B cell (primary cell): Measurements from ENCODE around the gene PLS3. TPM values are rescaled to one million over a fixed set of nuclear protein-coding genes. Genes with fewer than 3 reads are reported as not detected.

Experiments used
- ATAC-seq: fragments of 200-7000 bp; cut with Tn5 transposase; one replicate; pipeline ENCODE4 v1.10.0; 2021; ENCODE audit warnings: low read depth, mild to moderate bottlenecking, moderate number of reproducible peaks, moderate library complexity
- CTCF ChIA-PET: fragments of 350-600 bp; sonication (Branson Sonifier 250); formaldehyde crosslinking; loops from one replicate; lab custom pipeline; 2021; ENCODE audit warnings: antibody characterized with exemption, inconsistent platforms; lab: Charles Lee
- POLR2A ChIA-PET: fragments of 350-600 bp; sonication (Branson Sonifier 250); formaldehyde crosslinking; loops from one replicate; lab custom pipeline; 2021; ENCODE audit warnings: antibody characterized with exemption; lab: Charles Lee
- DNase-seq: peaks from one replicate; pipeline ENCODE4 v3.0.0; 2013
- H2AFZ ChIP-seq: 2 replicates; pipeline ENCODE4 v1.6.1; 2012; ENCODE audit warnings: mild to moderate bottlenecking, low read depth, low read length; ENCODE audit not compliant: insufficient read depth, poor library complexity, severe bottlenecking
- H3K27ac ChIP-seq, 2 donors: 1 replicate in 1 of 2; 2 replicates in 1 of 2; pipeline ENCODE4 v1.5.1; 2012 to 2013; ENCODE audit warnings: low read length in 2 of 2, mild to moderate bottlenecking in 2 of 2, moderate library complexity in 1 of 2
- H3K27me3 ChIP-seq, 4 experiments: fragments of 200-600 bp in 1 of 4; sonication (generic) in 1 of 4; replicated peaks in 1 of 4; 1 replicate in 2 of 4; 2 replicates in 2 of 4; pipeline versions ENCODE4 v1.6.1 to v1.7.0; 2013 to 2016; ENCODE audit warnings: low read length in 3 of 4, mild to moderate bottlenecking in 2 of 4, mixed read lengths in 1 of 4, moderate library complexity in 1 of 4; ENCODE audit not compliant: insufficient read depth in 4 of 4, control insufficient read depth in 3 of 4; ENCODE audit errors: control extremely low read depth in 1 of 4
- H3K36me3 ChIP-seq, 2 experiments: replicated peaks in 1 of 2; 1 replicate in 1 of 2; 2 replicates in 1 of 2; pipeline versions ENCODE4 v1.6.1 to v1.7.1; 2013; ENCODE audit warnings: low read length in 1 of 2; ENCODE audit not compliant: insufficient read depth in 2 of 2, control insufficient read depth in 1 of 2; ENCODE audit errors: control extremely low read depth in 1 of 2, extremely low read depth in 1 of 2
- H3K4me1 ChIP-seq, 2 donors: fragments of 200-600 bp in 1 of 2; sonication (generic) in 1 of 2; 1 replicate in 1 of 2; 2 replicates in 1 of 2; pipeline versions ENCODE4 v1.5.1 to v1.6.1; 2013 to 2017; ENCODE audit warnings: low read length in 2 of 2; ENCODE audit not compliant: control insufficient read depth in 2 of 2, insufficient read depth in 2 of 2
- H3K4me2 ChIP-seq: replicated peaks from 2 replicates; pipeline ENCODE3; 2012; ENCODE audit warnings: mild to moderate bottlenecking, low read depth, low read length; ENCODE audit not compliant: poor library complexity, severe bottlenecking
- H3K4me3 ChIP-seq, 5 experiments: fragments of 200-600 bp in 1 of 5; sonication (generic) in 1 of 5; 1 replicate in 3 of 5; 2 replicates in 2 of 5; pipeline versions ENCODE4 v1.5.1 to v1.7.0; 2011 to 2016; ENCODE audit warnings: low read length in 4 of 5, mild to moderate bottlenecking in 4 of 5, low read depth in 2 of 5, control low read depth in 1 of 5, moderate library complexity in 1 of 5; ENCODE audit not compliant: insufficient read depth in 1 of 5; ENCODE audit errors: control extremely low read depth in 1 of 5, extremely low read depth in 1 of 5
- H3K79me2 ChIP-seq: fragments of 200-600 bp; sonication (generic); one replicate; pipeline ENCODE4 v1.6.0; 2016; ENCODE audit warnings: low read length; ENCODE audit not compliant: control insufficient read depth, insufficient read depth
- H3K9ac ChIP-seq: fragments of 200-600 bp; sonication (generic); 2 replicates; pipeline ENCODE4 v1.6.1; 2017; ENCODE audit warnings: mild to moderate bottlenecking, low read length, moderate library complexity
- H3K9me3 ChIP-seq, 3 donors: one replicate each; pipeline versions ENCODE4 v1.6.1 to v1.7.1; 2013; ENCODE audit warnings: low read length in 2 of 3; ENCODE audit not compliant: control insufficient read depth in 2 of 3, insufficient read depth in 1 of 3; ENCODE audit errors: control extremely low read depth in 1 of 3
- H4K20me1 ChIP-seq: 2 replicates; pipeline ENCODE4 v1.6.0; 2012; ENCODE audit warnings: mild to moderate bottlenecking, low read length; ENCODE audit not compliant: insufficient read depth, control insufficient read depth, poor library complexity, severe bottlenecking
- H3K27ac Mint-ChIP-seq: one replicate; pipeline ENCODE4 v1.8.0; 2021; ENCODE audit warnings: mixed read lengths
- H3K27me3 Mint-ChIP-seq: one replicate; pipeline ENCODE4 v1.8.0; 2021; ENCODE audit warnings: mixed read lengths
- H3K4me1 Mint-ChIP-seq: one replicate; pipeline ENCODE4 v1.8.0; 2021; ENCODE audit warnings: mixed read lengths
- H3K4me3 Mint-ChIP-seq: one replicate; pipeline ENCODE4 v1.8.0; 2021; ENCODE audit warnings: mixed read lengths
- H3K9me3 Mint-ChIP-seq: one replicate; pipeline ENCODE4 v1.8.0; 2022; ENCODE audit warnings: mixed read lengths; ENCODE audit not compliant: insufficient read depth
- CTCF ChIP-seq: fragments of 200-600 bp; IDR thresholded peaks from one replicate; pipeline ENCODE4 v1.8.0; 2022; ENCODE audit warnings: antibody characterized with exemption, mild to moderate bottlenecking
- EZH2 ChIP-seq: IDR thresholded peaks from 2 replicates; pipeline ENCODE4 v1.6.1; 2012; ENCODE audit warnings: borderline replicate concordance, low read depth, mild to moderate bottlenecking, moderate library complexity, low read length; ENCODE audit not compliant: insufficient read depth, poor library complexity, severe bottlenecking
- WGBS: methylation state at CpG from one replicate; pipeline ENCODE4 v1.1.5; 2013; ENCODE audit warnings: missing lambda C conversion rate; ENCODE audit not compliant: insufficient coverage; 5-methylcytosine and 5-hydroxymethylcytosine counted together
- intact Hi-C: fragments of 100-400 bp; cut with micrococcal nuclease; formaldehyde crosslinking; loops from one replicate; pipeline ENCODE4 v1.10.0; 2022
- polyA plus RNA-seq: library from polyadenylated mRNA; depleted of rRNA; stranded (reverse); fragments of >200 nt; gene quantifications from 2 replicates; pipeline ENCODE4 v1.2.3, GENCODE V29; 2012
- total RNA-seq, 2 donors: library from RNA; stranded (reverse); fragments of 120-200 nt in 1 of 2; gene quantifications; 1 replicate in 1 of 2; 2 replicates in 1 of 2; pipeline versions ENCODE4 v1.2.3 to v1.2.4, GENCODE V29; 2013 to 2022

Gene PLS3
- total and polyA plus RNA-seq, 2 donors (not counting 1 experiment from before 2014, with no cell fraction given) = not detected

DNA sequence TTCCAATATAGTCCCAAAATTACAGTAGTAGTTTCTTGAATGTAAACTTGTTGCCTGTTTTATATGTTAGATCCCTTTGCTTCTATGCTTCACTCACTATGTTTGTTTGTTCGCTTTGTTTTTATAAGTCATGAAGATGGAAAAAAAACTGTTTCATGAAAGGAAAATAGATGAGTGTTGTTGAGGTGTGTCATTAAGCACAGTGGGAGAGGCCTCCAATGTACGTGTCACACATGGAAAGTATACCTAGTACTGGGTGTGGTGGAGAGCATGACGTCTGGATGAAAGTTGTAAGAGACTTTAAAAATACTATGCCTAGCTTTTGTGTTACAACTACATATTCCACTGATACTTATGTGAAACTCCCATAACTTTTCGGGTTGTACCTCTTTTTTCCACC lies 28.4 kb downstream of the PLS3 start:
- Histone ChIP-seq H3K9me3 (no peaks in the 10 kb centered on the region), H2AFZ (no peak overlapping the region), H3K27me3 (no peaks in the 10 kb centered on the region), H3K36me3 (no peaks in the 10 kb centered on the region), H3K4me2 (no peak overlapping the region), H3K4me1 (no peaks in the 10 kb centered on the region), H3K79me2 (no peaks in the 10 kb centered on the region), H3K4me3 (no peak overlapping the region), H3K27ac (no peak overlapping the region), H3K9ac (no peak overlapping the region), H4K20me1 (no peaks in the 10 kb centered on the region)
- Mint-ChIP-seq H3K4me1 (no peaks in the 10 kb centered on the region), H3K27me3 (no peaks in the 10 kb centered on the region), H3K27ac (no peak overlapping the region), H3K9me3 (no peaks in the 10 kb centered on the region), H3K4me3 (no peak overlapping the region)
- TF ChIP-seq CTCF (no peak), EZH2 (no peak)
- ATAC-seq = no peak
- intact Hi-C loops = no loop called here
- no peak for DNase-seq
- ChIA-PET POLR2A (no interaction called here), CTCF (no interaction called here)
- WGBS = no CpG with 5 or more reads among the region's 4 CpGs

DNA sequence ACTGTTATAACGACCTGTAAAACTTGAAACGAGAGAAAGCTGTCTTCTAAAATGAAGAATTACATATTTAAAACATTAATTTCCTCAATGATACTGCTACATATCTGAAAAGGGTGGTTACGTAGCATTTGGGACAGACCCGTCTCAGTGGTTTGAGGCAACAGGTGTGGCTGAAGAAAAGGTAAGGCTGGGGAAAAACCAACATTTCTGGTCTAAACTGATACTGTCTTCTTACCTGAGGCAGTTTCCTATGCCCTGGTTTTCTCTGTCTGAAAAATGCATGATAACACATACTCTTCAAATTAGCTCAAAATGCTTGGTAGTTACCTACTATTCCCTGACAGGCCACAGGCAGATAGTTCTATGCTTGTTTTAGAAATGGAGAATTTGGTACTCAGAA lies 30.4 kb downstream of the PLS3 start:
- intact Hi-C loops = no loop called here
- H3K4me3 Mint-ChIP-seq = no peak overlapping the region
- POLR2A ChIA-PET = no interaction called here
- H3K27ac Mint-ChIP-seq = no peak overlapping the region
- no peak for TF ChIP-seq EZH2
- TF ChIP-seq CTCF = no peak
- Histone ChIP-seq H4K20me1 (no peaks in the 10 kb centered on the region), H3K4me1 (no peaks in the 10 kb centered on the region), H3K27ac (no peak overlapping the region), H2AFZ (no peak overlapping the region), H3K27me3 (no peaks in the 10 kb centered on the region), H3K9ac (no peak overlapping the region), H3K36me3 (no peaks in the 10 kb centered on the region), H3K4me3 (no peak overlapping the region), H3K4me2 (no peak overlapping the region), H3K9me3 (no peaks in the 10 kb centered on the region), H3K79me2 (no peaks in the 10 kb centered on the region)
- DNase-seq (no peak), ATAC-seq (no peak)
- H3K9me3 Mint-ChIP-seq = no peaks in the 10 kb centered on the region
- CTCF ChIA-PET = no interaction called here
- H3K27me3 Mint-ChIP-seq = no peaks in the 10 kb centered on the region
- no peaks in the 10 kb centered on the region for H3K4me1 Mint-ChIP-seq
- WGBS = no CpG with 5 or more reads among the region's 4 CpGs
